K562 (cell line): ENCODE measurements around the gene PSMB2. TPM values are rescaled to one million over a fixed set of nuclear protein-coding genes. Genes with fewer than 3 reads are reported as not detected.

Source experiments
- CREM ChIP-seq: IDR thresholded peaks from 2 replicates; pipeline ENCODE4 v1.6.1; 2014; ENCODE audit warnings: antibody characterized with exemption, low read depth
- KLF16 ChIP-seq: IDR thresholded peaks from 2 replicates; pipeline ENCODE4 v1.6.1; 2016; ENCODE audit warnings: antibody characterized with exemption
- LEF1 ChIP-seq: fragments of 450-650 bp; IDR thresholded peaks from 2 replicates; pipeline ENCODE4 v1.6.1; 2016; ENCODE audit warnings: mild to moderate bottlenecking
- MNT ChIP-seq, 2 experiments: fragments of 450-650 bp; conservative IDR thresholded peaks; 2 replicates each; pipeline ENCODE4 v1.6.1; 2017; ENCODE audit warnings: mild to moderate bottlenecking in 2 of 2, moderate library complexity in 2 of 2
- MYBL2 ChIP-seq, 2 experiments: fragments of 450-650 bp in 1 of 2; sonication (generic) in 1 of 2; formaldehyde crosslinking in 1 of 2; IDR thresholded peaks; 2 replicates each; pipeline versions ENCODE4 v1.6.1 to v1.8.1; 2017 to 2022; ENCODE audit warnings: borderline replicate concordance in 1 of 2, inconsistent platforms in 1 of 2, low read depth in 1 of 2, mild to moderate bottlenecking in 1 of 2, missing genetic modification reagents in 1 of 2, moderate library complexity in 1 of 2
- NFXL1 ChIP-seq: fragments of 450-650 bp; formaldehyde crosslinking; IDR thresholded peaks from 2 replicates; pipeline ENCODE4 v1.4.0; 2021; ENCODE audit warnings: mild to moderate bottlenecking
- POLR2H ChIP-seq: IDR thresholded peaks from 2 replicates; pipeline ENCODE4 v1.6.1; 2016; ENCODE audit warnings: missing genetic modification characterization, low read depth, mild to moderate bottlenecking, control low read depth, missing compliant biosample characterization, moderate library complexity
- RERE ChIP-seq: sonication (generic); formaldehyde crosslinking; IDR thresholded peaks from 2 replicates; pipeline ENCODE4 v1.8.0; 2023; ENCODE audit warnings: missing genetic modification reagents, mild to moderate bottlenecking, borderline replicate concordance
- SMARCA4 ChIP-seq: fragments of 450-650 bp; IDR thresholded peaks from 2 replicates; pipeline ENCODE4 v1.6.1; 2016
- SOX6 ChIP-seq: fragments of 450-650 bp; IDR thresholded peaks from 2 replicates; pipeline ENCODE4 v1.6.1; 2014; ENCODE audit warnings: mild to moderate bottlenecking
- THAP7 ChIP-seq: fragments of 250-450 bp; sonication (Bioruptor Pico); IDR thresholded peaks from 2 replicates; pipeline ENCODE4 v1.5.0; 2021
- ZBTB9 ChIP-seq: fragments of 450-650 bp; formaldehyde crosslinking; IDR thresholded peaks from 2 replicates; pipeline ENCODE4 v1.4.0; 2020; ENCODE audit warnings: mild to moderate bottlenecking, moderate library complexity
- ZNF23 ChIP-seq: fragments of 250-450 bp; sonication (Bioruptor Pico); IDR thresholded peaks from 2 replicates; pipeline ENCODE4 v1.4.0; 2020; ENCODE audit warnings: mild to moderate bottlenecking
- ZNF740 ChIP-seq, 3 experiments: fragments of 200-800 bp in 1 of 3; sonication (Bioruptor generic) in 1 of 3; sonication (generic) in 1 of 3; formaldehyde crosslinking in 1 of 3; IDR thresholded peaks; 2 replicates each; pipeline versions ENCODE4 v1.6.1 to v1.8.0; 2016 to 2022; ENCODE audit warnings: mild to moderate bottlenecking in 2 of 3, missing compliant biosample characterization in 2 of 3, missing genetic modification characterization in 2 of 3, missing genetic modification reagents in 1 of 3
- polyA plus RNA-seq, 8 experiments: library from polyadenylated mRNA; depleted of rRNA in 4 of 8; stranded (reverse) in 5 of 8; unstranded in 3 of 8; fragments of >200 nt; fragmentation: Nextera tagmentation in 2 of 8; fragmentation: Illumina TruSeq in 1 of 8; extraction: Ambion mirVana in 2 of 8; extraction: Trizol in 1 of 8; gene quantifications; 2 replicates each; pipeline versions ENCODE4 v1.2.1 to v1.2.3, GENCODE V29; 2011 to 2014; ENCODE audit warnings: inconsistent platforms in 1 of 8, missing spikeins in 1 of 8
- total RNA-seq, 7 experiments: library from RNA; depleted of rRNA in 6 of 7; stranded (reverse); fragments of >200 nt in 6 of 7; fragmentation: Illumina TruSeq in 2 of 7; extraction: Trizol in 2 of 7; gene quantifications; 2 replicates each; pipeline versions ENCODE4 v1.2.1 to v1.2.3, GENCODE V29; 2011 to 2021; ENCODE audit warnings: low replicate concordance in 1 of 7

The PSMB2 gene
- total and polyA plus RNA-seq, 9 of the 15 experiments (the other 6 are each of a cell fraction or from before 2014, with no cell fraction given): 71.7 to 543 (median 165) TPM

GRCh38 chr1:35557611-35558373 is 83.5 kb downstream of the PSMB2 start, which contains the start of gene NCDN (continued):
- TF ChIP-seq MNT (conservative IDR thresholded peaks at IDR 0.05) (peak; percentile 92 to 95), POLR2H (tag) (no peak), ZNF23 (CRISPR knock-in tag) (no peak), MYBL2 (IDR thresholded peaks at IDR 0.05; ENCODE audit: low read depth) (no peak), MYBL2 (CRISPR knock-in tag; IDR thresholded peaks at IDR 0.05; ENCODE audit: borderline replicate concordance) (no peak), SMARCA4 (peak; percentile 76), CREM (peak; percentile 65), LEF1 (peak; percentile 54), RERE (no peak), KLF16 (peak; percentile 43; the same call in 1 of the 2 replicates), THAP7 (no peak), NFXL1 (CRISPR knock-in tag) (no peak), ZBTB9 (CRISPR knock-in tag) (peak; percentile 76; the same call in 1 of the 2 replicates), SOX6 (0 out of 2 replicates have a peak, but pooled peaks have one; percentile 6), ZNF740 (CRISPR knock-in tag; IDR thresholded peaks at IDR 0.05) (peak; percentile 91), ZNF740 (tag; IDR thresholded peaks at IDR 0.05) (peak in 1 of 2 experiments; percentile 45; a peak in 1 of 4 replicates)
